H1 (cell line): ENCODE measurements around the gene BEAN1. TPM values are rescaled to one million over a fixed set of nuclear protein-coding genes. Genes with fewer than 3 reads are reported as not detected.

Source experiments
- CTCF ChIA-PET: fragments of 300-600 bp; sonication (Branson Sonifier 250); formaldehyde crosslinking; loops from one replicate; lab custom pipeline; 2021; ENCODE audit not compliant: partially characterized antibody; lab: Charles Lee
- POLR2A ChIA-PET: fragments of 300-600 bp; sonication (Branson Sonifier 250); formaldehyde crosslinking; loops from one replicate; lab custom pipeline; 2021; ENCODE audit warnings: inconsistent platforms; ENCODE audit not compliant: partially characterized antibody; lab: Charles Lee
- DNase-seq, 2 experiments: peaks; one replicate each; pipeline versions ENCODE4 v3.0.0 to v3.0.0-alpha.2; 2010 to 2022; ENCODE audit warnings: low spot score in 2 of 2, low read depth in 1 of 2, mixed read lengths in 1 of 2
- FAIRE-seq: peaks from 2 replicates; lab custom pipeline; 2011; peaks lifted over from hg19 to GRCh38; lab: Jason Lieb, UNC
- H2AFZ ChIP-seq: 2 replicates; pipeline ENCODE4 v1.8.1; 2012; ENCODE audit warnings: low read length, inconsistent platforms
- H2AK5ac ChIP-seq: 2 replicates; pipeline ENCODE4 v1.6.1; 2013; ENCODE audit warnings: low read depth, low read length
- H2BK120ac ChIP-seq: replicated peaks from 2 replicates; pipeline ENCODE3; 2013; ENCODE audit warnings: low read depth, low read length, inconsistent platforms
- H2BK12ac ChIP-seq: 2 replicates; pipeline ENCODE4 v1.6.1; 2013; ENCODE audit warnings: low read depth, low read length
- H2BK15ac ChIP-seq: 2 replicates; pipeline ENCODE4 v1.6.1; 2013; ENCODE audit warnings: low read length
- H2BK20ac ChIP-seq: 2 replicates; pipeline ENCODE4 v1.6.1; 2013; ENCODE audit warnings: low read length
- H2BK5ac ChIP-seq: 2 replicates; pipeline ENCODE4 v1.6.1; 2013; ENCODE audit warnings: low read depth, low read length
- H3K14ac ChIP-seq: 2 replicates; pipeline ENCODE4 v1.6.1; 2013; ENCODE audit warnings: inconsistent platforms; ENCODE audit not compliant: insufficient read length
- H3K18ac ChIP-seq: 2 replicates; pipeline ENCODE4 v1.6.1; 2013; ENCODE audit warnings: low read length; ENCODE audit errors: extremely low read depth
- H3K23ac ChIP-seq: 2 replicates; pipeline ENCODE4 v1.6.1; 2013; ENCODE audit warnings: inconsistent platforms; ENCODE audit not compliant: insufficient read length
- H3K23me2 ChIP-seq: 2 replicates; pipeline ENCODE4 v1.6.1; 2013; ENCODE audit warnings: low read depth, low read length
- H3K27ac ChIP-seq: 2 replicates; pipeline ENCODE4 v1.6.1; 2011; ENCODE audit warnings: low read depth, low read length, inconsistent platforms
- H3K27me3 ChIP-seq, 4 experiments: replicated peaks in 1 of 4; 1 replicate in 1 of 4; 2 replicates in 3 of 4; pipeline versions ENCODE4 v1.6.1 to v1.8.1; 2011 to 2013; ENCODE audit warnings: low read length in 3 of 4, mild to moderate bottlenecking in 3 of 4, inconsistent platforms in 2 of 4, mixed read lengths in 2 of 4, moderate library complexity in 1 of 4; ENCODE audit not compliant: control insufficient read depth in 3 of 4, insufficient read depth in 3 of 4; ENCODE audit errors: extremely low read depth in 1 of 4
- H3K36me3 ChIP-seq, 4 experiments: 2 replicates each; pipeline versions ENCODE4 v1.6.1 to v1.8.1; 2011 to 2013; ENCODE audit warnings: mild to moderate bottlenecking in 4 of 4, low read length in 3 of 4, moderate library complexity in 2 of 4, control low read depth in 1 of 4, inconsistent platforms in 1 of 4; ENCODE audit not compliant: insufficient read depth in 4 of 4, control insufficient read depth in 2 of 4
- H3K4ac ChIP-seq: replicated peaks from 2 replicates; pipeline ENCODE3; 2013; ENCODE audit warnings: low read length, low read depth, mixed read lengths, inconsistent platforms; ENCODE audit not compliant: insufficient read length
- H3K4me1 ChIP-seq, 4 experiments: replicated peaks in 1 of 4; 1 replicate in 1 of 4; 2 replicates in 3 of 4; pipeline versions ENCODE4 v1.6.1 to v1.8.1; 2011 to 2013; ENCODE audit warnings: low read length in 3 of 4, inconsistent platforms in 2 of 4, mixed read lengths in 1 of 4; ENCODE audit not compliant: insufficient read depth in 4 of 4, control insufficient read depth in 3 of 4
- H3K4me2 ChIP-seq, 2 experiments: 2 replicates each; pipeline versions ENCODE4 v1.6.1 to v1.8.1; 2011 to 2013; ENCODE audit warnings: low read depth in 2 of 2, low read length in 2 of 2, control low read depth in 1 of 2, inconsistent platforms in 1 of 2, mild to moderate bottlenecking in 1 of 2; ENCODE audit not compliant: insufficient read depth in 1 of 2
- H3K4me3 ChIP-seq, 4 experiments: fragments of 200-600, 300-600 bp in 1 of 4; sonication (generic), shearing (Covaris generic), sonication (Bioruptor Twin) in 1 of 4; 2 replicates each; pipeline versions ENCODE4 v1.5.1 to v1.8.1; 2011 to 2016; ENCODE audit warnings: low read length in 4 of 4, low read depth in 3 of 4, control low read depth in 2 of 4, inconsistent platforms in 2 of 4, mild to moderate bottlenecking in 2 of 4, mixed read lengths in 1 of 4, moderate library complexity in 1 of 4; ENCODE audit not compliant: insufficient read depth in 2 of 4; ENCODE audit errors: extremely low read depth in 1 of 4
- H3K56ac ChIP-seq: replicated peaks from 2 replicates; pipeline ENCODE3; 2013; ENCODE audit warnings: low read depth, mild to moderate bottlenecking, mixed read lengths, low read length, inconsistent platforms; ENCODE audit not compliant: insufficient read length
- H3K79me1 ChIP-seq: 2 replicates; pipeline ENCODE4 v1.6.1; 2013; ENCODE audit warnings: low read depth, low read length, control low read depth
- H3K79me2 ChIP-seq, 2 experiments: 2 replicates each; pipeline versions ENCODE4 v1.6.1 to v1.8.1; 2012 to 2013; ENCODE audit warnings: low read length in 2 of 2, mild to moderate bottlenecking in 2 of 2, inconsistent platforms in 1 of 2; ENCODE audit not compliant: insufficient read depth in 2 of 2, control insufficient read depth in 1 of 2
- H3K9ac ChIP-seq, 4 experiments: replicated peaks in 1 of 4; 1 replicate in 1 of 4; 2 replicates in 3 of 4; pipeline versions ENCODE4 v1.6.1 to v1.8.1; 2011 to 2013; ENCODE audit warnings: low read depth in 3 of 4, low read length in 3 of 4, control low read depth in 2 of 4, mild to moderate bottlenecking in 2 of 4, moderate library complexity in 2 of 4, inconsistent platforms in 1 of 4; ENCODE audit errors: extremely low read depth in 1 of 4
- H3K9me3 ChIP-seq, 2 experiments: 2 replicates each; pipeline versions ENCODE4 v1.6.1 to v1.8.1; 2012 to 2013; ENCODE audit warnings: mild to moderate bottlenecking in 2 of 2, moderate library complexity in 2 of 2, control low read depth in 1 of 2, inconsistent platforms in 1 of 2, low read depth in 1 of 2, low read length in 1 of 2, mixed read lengths in 1 of 2; ENCODE audit not compliant: insufficient read depth in 2 of 2
- H4K20me1 ChIP-seq, 2 experiments: replicated peaks in 1 of 2; 2 replicates each; pipeline versions ENCODE3 to v1.8.1; 2011 to 2013; ENCODE audit warnings: inconsistent platforms in 2 of 2, low read length in 2 of 2, mild to moderate bottlenecking in 1 of 2; ENCODE audit not compliant: insufficient read depth in 2 of 2, control insufficient read depth in 1 of 2
- H4K5ac ChIP-seq: 2 replicates; pipeline ENCODE4 v1.6.1; 2013; ENCODE audit warnings: low read length, low read depth, mixed read lengths, inconsistent platforms; ENCODE audit not compliant: insufficient read length
- H4K8ac ChIP-seq: 2 replicates; pipeline ENCODE4 v1.8.0; 2013; ENCODE audit warnings: mild to moderate bottlenecking, moderate library complexity, low read length, inconsistent platforms; ENCODE audit not compliant: insufficient read depth; ENCODE audit errors: extremely low read depth
- H4K91ac ChIP-seq: replicated peaks from 2 replicates; pipeline ENCODE3; 2013; ENCODE audit warnings: low read length, mixed read lengths, inconsistent platforms; ENCODE audit not compliant: insufficient read length
- KDM4A ChIP-seq: IDR thresholded peaks from one replicate; pipeline ENCODE4 v1.7.1; 2012; ENCODE audit warnings: low read depth, mild to moderate bottlenecking, moderate library complexity, low read length, inconsistent platforms; ENCODE audit not compliant: severe bottlenecking
- POU5F1 ChIP-seq: IDR thresholded peaks from 2 replicates; pipeline ENCODE4 v1.6.1; 2011; ENCODE audit warnings: low read depth, mild to moderate bottlenecking, low read length, moderate library complexity
- YY1 ChIP-seq: IDR thresholded peaks from 2 replicates; pipeline ENCODE4 v1.6.1; 2011; ENCODE audit warnings: low read depth, mild to moderate bottlenecking, low read length
- WGBS, 2 experiments: shearing (Covaris generic) in 1 of 2; methylation state at CpG; one replicate each; pipeline versions ENCODE4 v1.1.6 to v1.1.7; 2013 to 2015; ENCODE audit warnings: low lambda C conversion rate in 2 of 2, mixed read lengths in 2 of 2, inconsistent platforms in 1 of 2, low coverage in 1 of 2, missing lambda C conversion rate in 1 of 2; ENCODE audit not compliant: insufficient replicate concordance in 2 of 2, insufficient coverage in 1 of 2, insufficient read length in 1 of 2; ENCODE audit errors: extremely low coverage in 1 of 2, missing lambda C conversion rate in 1 of 2; 5-methylcytosine and 5-hydroxymethylcytosine counted together
- long read RNA-seq, 2 experiments: library from RNA in 1 of 2; library from capped mRNA in 1 of 2; stranded (forward); transcript quantifications; one replicate each; pipeline ENCODE4 v2.0.0, GENCODE V29; 2021; ENCODE audit warnings: inconsistent platforms in 1 of 2
- polyA minus RNA-seq, 3 experiments: library from RNA; depleted of rRNA, polyadenylated mRNA; stranded (reverse); fragments of >200 nt; gene quantifications; 1 replicate in 2 of 3; 2 replicates in 1 of 3; pipeline ENCODE4 v1.2.3, GENCODE V29; 2011
- polyA plus RNA-seq, 7 experiments: library from polyadenylated mRNA; depleted of rRNA in 3 of 7; stranded (reverse) in 5 of 7; unstranded in 2 of 7; fragments of >200 nt in 5 of 7; fragments of 200-250 nt in 2 of 7; gene quantifications; 1 replicate in 5 of 7; 2 replicates in 1 of 7; 4 replicates in 1 of 7; pipeline versions ENCODE4 v1.2.1 to v1.2.3, GENCODE V29; 2011 to 2013; ENCODE audit warnings: missing spikeins in 2 of 7, mixed read lengths in 2 of 7
- total RNA-seq: library from RNA; stranded (reverse); fragmentation: NEBNext Ultra II Directional; extraction: Animal tissue kit (Norgen Biotek cat#: 25700); gene quantifications from 2 replicates; pipeline ENCODE4 v1.2.1, GENCODE V29; 2021

The BEAN1 gene
- total RNA-seq (not detected in 2 replicates), polyA plus RNA-seq (2011; rRNA removed) (0.05 and 0.08 TPM in 2 replicates), polyA minus RNA-seq (2011; rRNA and poly(A)+ RNA removed) (not detected in 2 replicates)
- 0.08 TPM for polyA plus RNA-seq (2011; cell fraction: cytosol; rRNA removed)
- 0.07 TPM for polyA plus RNA-seq (2011; cell fraction: nucleus; rRNA removed)
- 0.13 to 0.24 TPM (median 0.15 TPM) in 3 of 4 replicates, not detected in the other for polyA plus RNA-seq (2012, experiment 1 of 2)
- not detected for polyA plus RNA-seq (2012, experiment 2 of 2)
- 0.04 TPM for polyA plus RNA-seq (2013, experiment 1 of 2)
- 0.13 TPM for polyA plus RNA-seq (2013, experiment 2 of 2)
- polyA minus RNA-seq (2011; cell fraction: cytosol; rRNA and poly(A)+ RNA removed) = not detected
- not detected for polyA minus RNA-seq (2011; cell fraction: nucleus; rRNA and poly(A)+ RNA removed)
- long read RNA-seq, experiment 1 = 0 reads
- long read RNA-seq, experiment 2 = 0 reads

GRCh38 chr16:66427036-66427860 lies at the start of gene BEAN1:
BEAN1 (plus strand) TSS chr16:66427295; CDS start chr16:66437677, 10,382 bp downstream.
- Histone ChIP-seq H3K18ac (peak within 1 kb of the TSS; percentile 10), H3K36me3 (no peaks in the 10 kb centered on the region), H3K56ac (no peak within 1 kb of the TSS), H2AK5ac (no peak within 1 kb of the TSS), H4K91ac (no peak within 1 kb of the TSS), H3K4me3 (peak within 1 kb of the TSS; percentile 42 to 65 (median 45)), H2BK15ac (no peak within 1 kb of the TSS), H3K27ac (no peak within 1 kb of the TSS), H3K27me3 (peaks cover 49 to 67% (median 59%) of the 10 kb centered on the region in 4 experiments), H3K14ac (no peak within 1 kb of the TSS), H3K79me2 (no peaks in the 10 kb centered on the region), H3K23ac (no peak within 1 kb of the TSS), H4K20me1 (peaks cover 4 to 11% of the 10 kb centered on the region in 2 experiments), H4K8ac (peak within 1 kb of the TSS; percentile 30; the same call in 1 of the 2 replicates), H3K4me1 (peaks cover 0 to 29% (median 21%) of the 10 kb centered on the region in 4 experiments; a peak in 6 of 7 replicates), H2AFZ (peak within 1 kb of the TSS; percentile 94), H3K23me2 (peaks cover 11% of the 10 kb centered on the region), H4K5ac (no peak within 1 kb of the TSS), H3K9ac (0 out of 7 replicates have a peak within 1 kb of the TSS, but pooled peaks of 1 of the 4 experiments have one; percentile 23), H2BK5ac (no peak within 1 kb of the TSS), H3K79me1 (no peaks in the 10 kb centered on the region), H3K4me2 (peak within 1 kb of the TSS; percentile 67 to 97), H2BK120ac (no peak within 1 kb of the TSS), H2BK12ac (no peak within 1 kb of the TSS), H3K9me3 (no peaks in the 10 kb centered on the region), H3K4ac (no peak within 1 kb of the TSS), H2BK20ac (no peak within 1 kb of the TSS)
- ChIA-PET POLR2A (no interaction called here), CTCF (interaction anchor here (3.2 to 4.3 kb wide), 3 partner anchors 17 to 50 kb away, joined by 16 to 36 read pairs (median 18); no protein-coding TSS in a partner anchor)
- DNase-seq = peak in 1 of 2 experiments; percentile 66
- no peak for TF ChIP-seq POU5F1
- 0 out of 2 replicates have a peak, but pooled peaks have one; percentile 4 for TF ChIP-seq YY1
- TF ChIP-seq KDM4A = peak; percentile 68
- WGBS, 2 experiments = 3% methylated on average over 16 of the region's 118 CpGs; no CpG with 5 or more reads in 1 of the 2 experiments
- FAIRE-seq = no peak
